Activated T-cell treated with anti-CD3 and anti-CD28 coated beads for 48 hours (primary cell): ENCODE results near the gene RGL4.
"Not testable (repeated sequence)": the region's sequence is repeated elsewhere in the genome, so short reads cannot be mapped to it uniquely, and the experiment has no call there.

Experiments used
- DNase-seq: peaks from one replicate; pipeline ENCODE4 v3.0.0-alpha.2; 2020; ENCODE audit warnings: low read depth

Gene RGL4, protein sequence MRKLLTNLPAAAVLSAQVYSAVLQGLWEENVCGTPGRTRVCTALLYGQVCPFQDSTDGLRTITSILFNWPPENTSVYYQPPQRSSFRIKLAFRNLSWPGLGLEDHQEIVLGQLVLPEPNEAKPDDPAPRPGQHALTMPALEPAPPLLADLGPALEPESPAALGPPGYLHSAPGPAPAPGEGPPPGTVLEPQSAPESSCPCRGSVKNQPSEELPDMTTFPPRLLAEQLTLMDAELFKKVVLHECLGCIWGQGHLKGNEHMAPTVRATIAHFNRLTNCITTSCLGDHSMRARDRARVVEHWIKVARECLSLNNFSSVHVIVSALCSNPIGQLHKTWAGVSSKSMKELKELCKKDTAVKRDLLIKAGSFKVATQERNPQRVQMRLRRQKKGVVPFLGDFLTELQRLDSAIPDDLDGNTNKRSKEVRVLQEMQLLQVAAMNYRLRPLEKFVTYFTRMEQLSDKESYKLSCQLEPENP

DNA sequence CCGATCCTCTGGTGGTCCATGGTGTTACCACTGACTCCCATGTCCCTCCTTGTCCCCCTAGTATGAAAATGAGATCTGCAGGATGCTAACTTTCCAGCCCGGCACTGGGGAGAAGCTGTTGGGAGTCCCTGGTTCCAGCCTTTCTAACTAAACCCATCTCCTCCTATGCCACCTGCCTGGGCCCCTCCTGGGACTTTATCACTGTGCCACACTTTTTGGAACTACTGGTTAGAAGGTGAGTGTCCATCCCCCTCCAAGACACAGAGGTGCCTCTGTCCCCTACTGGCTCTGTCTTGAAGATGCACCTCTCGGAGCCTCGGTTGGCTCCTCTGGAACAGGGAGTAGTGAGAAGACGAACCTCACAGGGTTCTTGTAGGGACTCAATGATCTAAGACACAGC is at the start of gene RGL4:
TSS of gene RGL4 (plus strand) at position 301 of the 400 bp plus-strand sequence. CDS start 1,018 bp downstream, outside the sequence.
- no peak for DNase-seq

DNA sequence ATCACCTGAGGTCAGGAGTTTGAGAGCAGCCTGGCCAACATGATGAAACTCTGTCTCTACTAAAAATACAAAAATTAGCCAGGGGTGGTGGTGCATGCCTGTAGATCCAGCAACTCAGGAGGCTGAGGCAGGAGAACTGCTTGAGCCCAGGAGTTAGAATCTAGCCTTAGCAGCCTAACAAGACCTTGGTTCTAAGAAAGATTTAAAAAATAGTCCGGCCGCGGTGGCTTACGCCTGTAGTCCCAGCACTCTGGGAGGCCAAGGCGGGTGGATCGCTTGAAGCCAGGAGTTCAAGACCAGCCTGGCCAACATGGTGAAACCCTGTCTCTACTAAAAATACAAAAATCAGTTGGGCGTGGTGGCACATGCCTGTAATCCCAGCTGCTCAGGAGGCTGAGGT is 44.3 kb upstream of the RGL4 start:
- not testable (repeated sequence) for DNase-seq

DNA sequence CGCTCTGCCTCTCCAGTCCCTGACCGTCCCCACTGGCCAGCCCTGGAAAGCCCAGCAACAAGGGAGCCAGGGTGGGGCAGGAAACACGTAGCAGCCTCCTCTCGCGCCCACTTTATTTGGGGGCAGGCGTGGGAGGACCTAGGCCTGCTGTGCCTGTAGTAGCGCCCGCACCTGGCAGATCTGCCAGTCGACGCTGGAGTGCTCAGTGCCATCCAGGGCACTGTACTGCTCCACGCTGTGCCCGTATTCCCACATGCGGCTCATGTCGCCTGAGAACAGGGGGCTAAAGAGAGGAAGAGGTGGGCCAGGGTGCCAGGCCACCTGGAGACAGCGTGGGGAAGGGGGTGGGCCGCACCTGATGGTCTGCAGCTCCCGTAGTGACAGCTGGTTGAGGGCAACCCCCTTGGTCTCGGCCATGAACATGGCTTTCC is 41.7 kb upstream of the RGL4 start:
- no peak for DNase-seq

DNA sequence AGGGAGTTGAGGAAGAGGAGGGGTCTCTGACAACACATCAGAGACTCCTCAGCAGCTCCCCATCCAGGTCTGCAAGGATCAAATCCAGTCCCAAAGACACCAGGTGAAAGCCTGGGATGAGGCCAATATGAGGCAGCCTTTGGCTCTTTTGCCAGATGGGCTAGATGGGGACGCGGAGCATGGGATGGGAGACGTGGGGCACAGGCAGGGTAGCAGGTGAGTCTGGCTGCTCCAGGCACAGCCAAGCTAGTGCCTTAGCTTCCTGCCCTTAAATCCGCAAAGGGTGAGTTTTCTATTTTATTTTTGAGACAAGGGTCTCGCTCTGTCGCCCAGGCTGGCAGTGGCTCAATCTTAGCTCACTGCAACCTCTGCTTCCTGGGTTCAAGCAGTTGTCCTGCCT is 39.1 kb upstream of the RGL4 start:
- no peak for DNase-seq

DNA sequence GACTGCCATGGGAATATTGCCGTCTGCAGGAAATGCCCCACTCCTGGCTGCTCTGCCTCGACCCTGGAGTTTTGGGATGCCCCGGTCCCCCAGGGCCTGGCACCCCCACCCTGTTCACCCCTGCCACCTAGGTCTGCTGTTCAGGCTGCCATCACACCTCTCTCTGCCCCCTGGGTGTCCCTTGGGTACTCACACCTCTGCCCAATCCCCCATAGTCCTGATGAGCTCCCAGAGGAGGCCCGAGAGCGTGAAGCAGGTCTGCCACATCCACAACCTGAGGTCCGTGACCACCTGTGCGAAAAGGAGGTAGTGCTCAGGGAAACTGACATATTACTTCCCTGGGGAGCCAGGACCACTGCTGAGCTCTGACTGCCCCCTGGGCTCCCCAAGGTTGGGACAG is 38.5 kb upstream of the RGL4 start:
- DNase-seq, result no peak

DNA sequence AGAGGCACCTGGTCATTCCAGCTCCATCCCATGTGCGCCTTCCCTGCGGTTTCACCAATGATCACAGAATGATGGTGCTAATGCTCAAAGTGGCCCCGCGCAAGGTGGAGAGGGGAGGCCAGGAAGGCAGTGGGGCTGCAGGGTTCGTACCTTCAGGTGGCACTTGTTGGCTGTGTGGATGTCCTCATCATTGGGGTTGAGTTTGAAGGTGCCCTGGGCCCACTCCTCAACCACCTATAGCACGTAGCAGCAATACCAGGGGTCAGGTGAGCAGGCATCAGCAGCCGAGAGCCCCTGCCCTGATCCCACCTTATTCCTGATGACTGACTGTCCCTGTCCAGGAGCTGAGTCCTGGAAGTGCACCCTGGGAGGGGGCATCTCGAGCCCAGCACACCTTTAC is 38.1 kb upstream of the RGL4 start:
- DNase-seq, result no peak

DNA sequence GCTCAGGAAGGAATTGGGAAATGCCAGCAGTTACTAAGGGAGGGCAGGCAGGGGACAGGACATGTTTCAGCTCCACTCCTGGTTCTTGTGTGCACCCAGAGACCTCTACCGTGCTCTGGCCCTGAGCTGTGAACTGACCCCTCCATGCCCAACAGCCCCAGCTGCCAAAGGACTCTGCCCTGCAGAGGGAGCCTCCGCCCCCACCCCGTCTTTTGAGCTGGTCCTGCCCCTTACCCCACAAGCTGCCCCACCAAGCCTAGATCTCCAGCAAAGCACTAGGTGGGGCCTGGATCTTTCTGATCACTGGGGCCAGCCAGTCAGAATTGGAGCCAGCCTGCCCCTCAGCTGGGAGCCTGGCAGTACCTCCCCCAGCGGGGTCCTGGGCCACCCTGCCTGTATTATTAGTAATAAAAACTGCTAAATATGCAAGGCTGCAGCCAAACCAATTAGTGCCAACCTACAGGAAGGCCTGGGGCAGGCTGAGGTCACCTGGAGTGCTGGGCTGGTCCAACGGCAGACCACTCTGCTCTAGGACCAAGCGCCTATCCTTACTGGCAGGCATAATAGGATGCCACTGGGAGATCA is 34.8 kb upstream of the RGL4 start:
- DNase-seq, result no peak

DNA sequence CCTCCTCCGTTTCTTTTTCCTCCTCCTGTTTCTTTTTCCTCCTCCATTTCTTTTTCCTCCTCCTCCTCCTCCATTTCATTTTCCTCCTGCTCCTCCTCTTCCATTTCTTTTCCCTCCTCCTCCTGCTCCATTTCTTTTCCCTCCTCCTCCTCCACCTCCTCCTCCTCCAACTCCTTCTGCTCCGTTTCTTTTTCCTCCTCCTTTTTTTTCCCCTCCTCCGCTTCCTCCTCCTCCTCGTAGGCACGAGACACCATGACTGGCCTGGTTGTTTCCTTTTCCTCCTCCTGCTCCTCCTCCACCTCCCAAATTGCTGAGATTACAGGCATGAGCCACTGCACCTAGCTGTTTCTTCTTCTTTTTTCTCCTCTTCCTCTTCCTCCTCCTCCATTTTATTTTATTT is 33.1 kb upstream of the RGL4 start:
- no peak for DNase-seq

DNA sequence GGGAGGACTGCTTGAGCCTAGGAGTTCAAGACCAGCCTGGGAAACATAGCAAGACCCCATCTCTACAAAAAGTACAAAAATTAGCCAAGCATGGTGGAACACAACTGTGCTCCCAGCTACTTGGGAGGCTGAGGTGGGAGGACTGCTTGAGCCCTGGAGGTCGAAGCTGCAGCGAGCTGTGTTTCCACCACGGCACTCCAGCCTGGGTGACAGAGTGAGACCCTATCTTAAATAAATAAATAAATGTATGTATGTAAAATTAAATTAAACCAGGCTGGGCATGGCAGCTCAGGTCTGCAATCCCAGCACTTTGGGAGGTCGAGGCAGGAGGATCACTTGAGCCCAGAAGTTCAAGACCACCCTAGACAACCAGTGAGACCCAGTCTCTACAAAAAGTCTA is 30.4 kb upstream of the RGL4 start:
- not testable (repeated sequence) for DNase-seq

DNA sequence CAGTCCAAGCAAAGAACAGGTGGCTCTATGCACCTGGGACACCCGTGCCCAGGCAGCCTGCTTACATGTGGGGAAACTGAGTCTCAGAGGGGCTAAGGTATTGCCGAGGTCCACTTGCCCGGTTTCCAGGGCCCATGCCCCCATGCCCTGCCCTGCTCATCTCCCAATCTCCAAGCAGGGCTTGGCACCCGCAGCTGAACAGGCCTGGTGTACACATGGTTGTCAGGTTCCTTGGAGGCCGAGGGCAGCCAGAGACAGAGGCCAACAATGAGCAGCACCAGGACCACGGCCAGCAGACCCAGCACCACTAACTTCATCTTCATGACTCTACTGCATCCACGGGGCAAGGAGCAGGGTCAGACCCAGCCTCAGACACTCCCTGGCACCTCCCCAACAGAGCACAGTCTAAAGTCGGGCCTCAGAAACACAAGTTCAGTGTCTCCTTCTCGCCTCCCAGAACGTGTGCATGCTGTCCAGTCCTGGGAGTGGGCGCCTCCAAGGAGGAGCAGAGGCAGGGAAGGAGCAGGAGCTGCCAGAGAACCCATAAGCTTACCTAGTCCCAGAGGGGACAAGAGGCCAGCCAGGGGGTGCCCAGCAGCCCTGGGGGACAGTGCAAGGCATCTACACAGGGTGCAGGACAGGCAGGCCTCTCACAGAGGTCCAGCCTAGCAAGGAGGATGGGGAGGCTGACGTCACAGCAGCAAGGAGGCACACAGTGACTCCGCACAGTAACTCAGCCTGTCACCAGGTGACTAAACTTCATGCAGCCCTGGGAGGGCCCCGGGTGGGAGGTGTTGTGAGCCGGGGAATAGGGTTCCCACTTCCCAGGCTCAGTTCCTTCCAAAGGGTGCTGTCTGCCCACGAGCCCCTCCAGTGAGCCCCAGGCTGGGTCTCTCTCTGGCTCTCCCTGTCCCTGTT is 20.2 kb upstream of the RGL4 start:
- no peak for DNase-seq

DNA sequence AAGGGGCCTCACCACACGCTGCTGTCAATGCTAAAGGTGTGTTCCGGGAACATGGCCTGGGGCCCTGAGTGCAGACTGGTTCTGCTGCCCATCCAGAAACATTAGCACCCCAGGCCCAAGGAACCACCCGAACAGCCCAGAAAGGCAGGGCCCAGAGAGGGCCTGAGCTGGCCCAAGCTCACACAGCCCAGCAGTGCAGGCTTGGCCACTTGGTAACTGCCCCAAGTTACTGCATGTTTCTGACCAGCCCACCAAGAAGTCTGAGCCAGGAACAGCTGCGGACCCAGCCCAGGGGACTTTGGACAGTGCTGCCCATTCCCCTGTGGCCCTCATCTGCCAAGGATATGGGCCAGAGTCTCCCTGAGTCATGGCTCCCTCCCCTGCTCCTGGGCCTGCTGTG is 19.4 kb upstream of the RGL4 start:
- not testable (repeated sequence) for DNase-seq

DNA sequence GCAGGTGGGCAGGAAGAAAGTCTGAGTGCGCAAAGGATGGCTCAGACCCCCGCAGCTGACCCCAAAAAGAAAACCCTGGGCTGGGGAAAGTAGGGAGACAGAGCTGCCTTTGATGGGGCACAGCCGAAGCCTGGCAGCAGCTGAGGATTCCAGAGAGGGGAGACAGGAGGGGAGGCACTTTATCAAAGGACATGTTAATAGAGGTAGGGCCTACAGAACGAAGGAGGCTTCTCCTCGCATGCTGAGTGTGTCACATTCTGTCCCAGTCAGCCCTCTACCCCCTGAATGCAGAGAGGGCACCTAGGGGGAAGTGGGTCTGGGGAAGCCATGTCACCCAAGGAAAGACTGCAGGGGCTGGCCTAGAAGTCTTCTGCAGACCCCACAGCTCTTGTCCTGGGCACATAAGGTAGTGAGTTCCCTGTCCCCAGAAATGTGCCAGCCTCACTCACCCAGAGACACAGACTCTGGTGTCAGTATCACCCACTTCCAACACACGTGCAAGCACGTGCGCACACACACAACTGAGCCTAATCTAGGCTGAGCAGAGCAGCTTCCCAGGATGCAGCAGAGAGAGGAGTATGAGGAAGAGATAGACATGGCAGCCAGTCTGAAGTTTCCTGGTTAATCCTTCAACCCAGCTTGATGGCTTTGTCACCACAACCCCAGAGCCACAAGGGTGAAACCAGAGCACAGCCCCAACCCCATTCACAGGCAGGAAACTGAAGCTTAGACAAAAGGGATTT is 18.3 kb upstream of the RGL4 start:
- not testable (repeated sequence) for DNase-seq

DNA sequence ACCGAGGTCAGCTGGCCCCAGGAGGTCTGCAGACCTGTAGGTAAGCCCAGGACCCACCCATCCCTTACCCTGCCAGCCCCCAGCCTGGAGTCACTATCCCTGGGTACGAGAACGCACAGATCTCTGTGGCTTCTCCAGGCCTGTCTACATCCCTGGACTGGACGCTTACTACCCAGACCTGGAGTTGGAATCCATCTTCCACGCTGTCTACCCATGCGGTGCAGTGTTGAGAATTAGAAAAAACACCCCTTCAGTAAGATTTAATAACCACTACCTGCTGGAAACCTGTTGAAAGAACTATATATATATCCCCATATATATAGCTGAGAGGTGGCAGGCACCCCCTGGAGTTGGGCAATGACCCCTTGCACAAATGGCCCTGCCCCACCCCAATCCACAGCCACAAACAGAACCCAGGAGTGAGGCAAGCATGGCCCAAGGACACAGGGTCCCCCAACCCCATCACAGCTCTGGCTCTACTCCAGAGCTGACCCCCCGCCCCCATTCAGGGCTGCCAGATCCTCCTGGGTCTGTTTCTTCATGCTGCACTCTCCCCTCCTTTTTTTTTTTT is 17.7 kb upstream of the RGL4 start:
- DNase-seq, result no peak

DNA sequence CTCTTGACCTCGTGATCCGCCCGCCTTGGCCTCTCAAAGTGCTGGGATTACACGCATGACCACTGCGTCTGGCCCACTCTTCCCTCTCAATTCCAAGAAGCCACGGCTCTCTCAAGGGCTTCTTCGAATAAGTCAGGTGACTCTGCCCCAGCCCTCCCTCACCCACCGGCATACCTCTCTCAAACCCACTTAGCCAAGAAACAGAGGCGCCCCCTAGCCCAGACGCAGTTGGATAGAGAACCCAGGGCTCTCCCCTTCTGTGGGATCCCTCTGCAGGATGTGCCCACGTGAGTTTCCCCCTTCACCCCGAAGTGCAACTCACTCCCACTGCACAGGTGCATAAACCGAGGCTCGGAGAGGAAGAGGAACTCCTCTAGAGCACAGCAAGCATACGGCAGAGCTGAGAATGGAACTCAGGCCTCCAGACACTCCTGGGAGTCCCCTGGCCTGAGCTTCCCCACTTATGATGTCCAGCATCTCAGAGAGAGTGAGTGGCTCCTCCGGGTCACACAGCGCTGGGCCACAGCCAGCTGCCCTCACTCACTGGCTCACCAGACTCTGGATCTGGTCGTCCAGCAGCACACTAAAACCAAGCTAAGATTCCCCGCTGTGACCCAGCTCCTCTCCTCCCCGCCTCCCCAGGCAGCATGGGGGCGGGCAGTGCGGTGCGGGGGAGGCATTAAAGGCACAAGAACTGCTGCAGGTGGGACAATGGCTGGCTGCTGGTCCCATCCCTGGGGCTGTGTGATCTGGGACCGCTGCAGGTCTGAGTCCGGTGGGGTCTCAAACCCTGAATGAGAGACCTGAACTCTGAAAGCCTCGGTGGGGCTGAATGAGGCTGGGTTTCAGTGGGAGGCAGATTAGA is 16.8 kb upstream of the RGL4 start:
- no peak for DNase-seq

DNA sequence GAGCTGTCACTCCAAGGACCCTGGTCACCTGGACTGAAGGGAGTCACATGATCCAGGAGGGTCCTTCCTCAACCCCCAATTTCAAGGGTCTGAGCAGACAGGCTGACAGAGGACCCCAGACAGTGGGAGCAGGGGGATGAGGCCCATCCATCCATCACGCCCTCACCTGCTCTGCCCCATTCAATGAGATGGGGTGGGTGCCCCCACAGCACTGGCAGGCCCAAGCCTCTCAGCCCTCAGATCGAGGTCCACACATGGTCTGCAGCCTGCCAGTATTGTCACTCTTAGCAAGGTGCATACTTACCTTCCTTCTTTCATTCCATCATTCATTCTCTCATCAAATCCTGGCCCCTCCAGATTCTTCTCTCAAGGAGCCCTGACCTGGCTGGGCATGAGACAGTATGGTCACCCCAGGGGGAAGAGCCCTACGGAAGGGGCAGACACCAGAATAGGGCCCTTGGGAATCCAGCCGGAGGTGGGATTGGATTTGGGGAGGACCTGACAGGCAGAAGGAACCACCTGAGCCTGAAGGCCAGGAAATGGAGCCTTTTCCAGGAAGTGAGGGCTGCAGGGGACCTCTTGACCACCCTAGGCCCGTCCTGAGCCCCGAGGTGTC is 15.8 kb upstream of the RGL4 start:
- DNase-seq, result not testable (repeated sequence)

DNA sequence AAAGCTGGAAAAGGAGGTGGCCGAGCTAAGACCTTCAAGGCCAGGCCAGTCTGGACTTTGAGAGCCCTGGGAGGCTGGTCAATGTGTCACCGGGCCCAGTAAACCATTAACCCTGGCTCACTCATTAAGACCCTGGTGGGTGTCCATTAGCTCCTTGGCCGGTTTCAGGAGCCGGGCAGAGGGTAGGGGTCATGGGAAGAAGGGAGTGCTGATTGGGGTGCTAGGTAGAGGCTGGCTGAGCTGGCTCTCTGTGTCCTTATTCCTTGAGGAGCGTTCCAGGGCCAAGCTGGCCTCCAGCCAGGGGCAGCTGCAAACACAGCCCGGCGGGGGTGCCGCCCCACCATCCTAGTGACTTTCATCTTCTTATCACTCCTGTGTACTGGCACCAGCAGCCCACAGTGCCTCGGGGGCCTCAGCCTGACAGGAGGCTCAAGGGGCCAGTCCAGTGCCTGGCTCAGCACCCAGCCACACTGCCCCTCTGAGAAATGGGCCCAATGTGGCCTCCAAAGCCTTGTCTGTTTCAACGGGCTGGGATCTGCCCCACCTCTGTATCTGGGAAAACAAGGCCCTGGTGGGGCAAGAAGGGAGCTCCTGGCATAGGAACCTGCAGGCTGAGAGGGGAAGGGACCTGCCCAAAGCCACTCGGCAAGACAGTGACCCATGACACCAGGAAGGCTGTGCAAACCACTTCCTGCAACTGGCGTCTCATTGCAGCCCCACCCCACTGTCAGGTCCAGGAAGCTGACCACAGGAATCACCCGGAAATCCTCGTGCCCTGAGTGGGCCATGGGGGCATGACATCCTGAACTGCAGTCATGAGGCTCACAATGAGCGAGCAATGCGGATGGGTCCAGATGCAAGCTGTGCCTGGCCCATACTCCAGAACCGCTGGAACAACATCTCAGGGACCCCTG is 15.1 kb upstream of the RGL4 start:
- no peak for DNase-seq

DNA sequence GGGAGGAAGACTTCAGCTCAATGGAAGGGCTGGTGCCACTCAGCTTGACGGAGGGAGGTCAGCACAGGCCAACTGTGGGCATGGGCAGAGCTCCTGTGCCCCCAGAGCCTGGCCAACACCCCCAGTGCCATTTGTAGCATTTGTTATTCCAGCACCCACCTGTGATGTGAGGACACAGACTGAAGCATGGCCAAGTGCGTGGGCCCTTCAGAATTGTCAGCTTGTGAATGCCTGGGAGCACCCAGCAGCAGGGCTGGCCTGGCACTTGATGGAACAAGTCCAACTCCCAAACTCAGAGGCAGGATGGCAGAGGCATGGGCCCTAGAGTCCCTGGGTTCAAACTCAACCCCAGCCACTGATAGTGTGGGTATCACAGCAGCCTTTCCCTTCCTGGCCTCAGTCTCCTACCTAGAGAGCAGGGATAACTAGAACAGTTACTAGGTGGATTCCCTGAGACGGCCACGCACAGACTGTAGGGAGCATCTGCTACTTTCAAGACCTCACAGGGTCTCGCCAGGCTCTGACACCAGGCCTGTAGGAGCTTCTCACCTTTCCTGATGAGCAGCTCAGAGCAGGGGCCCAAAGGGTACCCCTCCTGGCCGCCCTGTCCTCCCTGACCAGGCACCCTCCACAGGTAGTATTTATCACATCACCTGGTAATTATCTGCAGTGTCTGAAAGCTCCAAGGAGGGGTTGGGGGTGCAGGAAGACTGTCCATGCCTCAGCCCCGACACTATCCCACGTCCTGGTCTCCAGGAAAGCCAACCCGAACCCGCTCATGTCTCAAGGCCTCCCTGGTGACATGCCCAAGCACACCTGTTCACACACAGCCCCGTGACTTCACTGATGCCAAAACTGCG is 13.7 kb upstream of the RGL4 start:
- not testable (repeated sequence) for DNase-seq

DNA sequence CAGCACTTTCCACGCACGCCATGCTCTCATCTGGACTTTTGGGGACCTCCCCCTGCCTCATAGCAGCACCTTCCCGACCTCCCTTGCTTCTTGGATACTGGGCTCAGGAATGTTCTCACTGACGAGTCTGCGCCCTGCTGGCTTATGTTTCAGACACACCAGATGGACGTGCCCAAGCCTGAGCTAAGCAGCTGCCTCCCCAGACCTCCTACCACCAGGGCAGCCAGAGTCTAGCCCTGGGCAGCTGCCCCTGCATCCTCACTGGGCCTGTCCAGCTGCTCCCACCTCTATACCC is 13.2 kb upstream of the RGL4 start:
- DNase-seq, result no peak
